Subcutaneous adipose tissue (tissue), 4 donors: ENCODE data around the gene GADL1. TPM values are rescaled to one million over a fixed set of nuclear protein-coding genes. Genes with fewer than 3 reads are reported as not detected.

ENCODE experiments used
- total RNA-seq, 4 donors: library from RNA; depleted of rRNA; stranded (reverse); fragments of >200 nt; gene quantifications; one replicate each; pipeline ENCODE4 v1.1.0, GENCODE V29; 2016
- TF ChIP-seq, protein P1 (sequence below): fragments of 450-650 bp; IDR thresholded peaks from one replicate; pipeline ENCODE4 v1.5.1; 2016; ENCODE audit warnings: low read depth, mild to moderate bottlenecking, control low read depth, antibody characterized with exemption, moderate library complexity

GADL1 gene
- total RNA-seq, 4 donors from 2014 or later = not detected

GRCh38 chr3:30677347-30677685 is 217.1 kb downstream of the GADL1 start:
- TF ChIP-seq, protein P1, sequence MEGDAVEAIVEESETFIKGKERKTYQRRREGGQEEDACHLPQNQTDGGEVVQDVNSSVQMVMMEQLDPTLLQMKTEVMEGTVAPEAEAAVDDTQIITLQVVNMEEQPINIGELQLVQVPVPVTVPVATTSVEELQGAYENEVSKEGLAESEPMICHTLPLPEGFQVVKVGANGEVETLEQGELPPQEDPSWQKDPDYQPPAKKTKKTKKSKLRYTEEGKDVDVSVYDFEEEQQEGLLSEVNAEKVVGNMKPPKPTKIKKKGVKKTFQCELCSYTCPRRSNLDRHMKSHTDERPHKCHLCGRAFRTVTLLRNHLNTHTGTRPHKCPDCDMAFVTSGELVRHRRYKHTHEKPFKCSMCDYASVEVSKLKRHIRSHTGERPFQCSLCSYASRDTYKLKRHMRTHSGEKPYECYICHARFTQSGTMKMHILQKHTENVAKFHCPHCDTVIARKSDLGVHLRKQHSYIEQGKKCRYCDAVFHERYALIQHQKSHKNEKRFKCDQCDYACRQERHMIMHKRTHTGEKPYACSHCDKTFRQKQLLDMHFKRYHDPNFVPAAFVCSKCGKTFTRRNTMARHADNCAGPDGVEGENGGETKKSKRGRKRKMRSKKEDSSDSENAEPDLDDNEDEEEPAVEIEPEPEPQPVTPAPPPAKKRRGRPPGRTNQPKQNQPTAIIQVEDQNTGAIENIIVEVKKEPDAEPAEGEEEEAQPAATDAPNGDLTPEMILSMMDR = no peak

DNA sequence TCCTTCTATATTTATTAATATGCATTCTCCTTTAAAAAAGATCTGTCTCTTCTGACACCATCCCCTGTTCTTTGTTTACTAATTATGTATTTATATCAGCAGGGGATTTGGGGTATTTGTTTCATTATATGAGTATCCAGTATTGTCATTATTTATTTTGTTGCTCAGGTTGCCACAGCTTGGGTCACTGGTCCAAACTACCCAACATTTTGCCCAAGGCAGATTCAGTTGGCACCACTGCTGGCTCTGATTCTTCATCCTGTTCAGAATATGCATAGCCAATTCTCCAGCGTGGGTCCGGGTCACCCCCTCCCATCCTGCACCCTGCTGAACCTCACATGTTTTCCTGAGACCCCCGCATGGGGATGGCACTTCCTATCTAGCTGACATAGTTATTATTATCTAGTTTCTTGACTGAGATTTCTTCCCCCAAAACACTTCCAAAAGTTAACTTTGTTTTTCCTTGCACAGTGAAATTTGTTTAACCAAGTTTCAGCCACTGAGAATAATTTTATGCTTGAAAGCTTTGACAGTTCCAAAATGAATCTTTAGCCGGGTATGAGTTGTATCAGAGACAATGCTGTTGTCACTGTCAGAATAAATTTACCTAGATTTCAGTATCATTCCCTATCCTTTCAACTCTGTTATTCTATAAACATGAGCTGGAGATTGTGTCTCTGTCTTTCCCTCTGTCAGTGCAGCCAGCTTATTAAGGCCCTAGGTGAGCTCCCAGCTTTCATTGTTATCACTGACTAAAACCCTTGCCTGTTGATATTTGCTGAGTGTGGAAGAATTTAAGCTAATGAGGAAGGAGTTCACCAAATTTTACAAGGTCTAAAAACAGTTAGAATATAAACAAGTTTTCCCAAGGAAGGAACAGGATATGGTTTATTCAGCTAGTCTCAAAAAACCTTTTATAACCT is 217.8 kb downstream of the GADL1 start:
- TF ChIP-seq, protein P1 = no peak
